Caco-2 (cell line): ENCODE results near the gene ADAMTSL2. TPM values are rescaled to one million over a fixed set of nuclear protein-coding genes. Genes with fewer than 3 reads are reported as not detected.

Experiments used
- BruUV-seq: library from RNA; stranded (reverse); fragments of 400-500 nt; replicated peaks from 2 replicates; lab custom pipeline; 2021; lab: Mats Ljungman, UMichigan
- CTCF ChIA-PET: fragments of 300-600 bp; sonication (Branson Sonifier 250); formaldehyde crosslinking; loops from one replicate; lab custom pipeline; 2022; ENCODE audit warnings: antibody characterized with exemption; lab: Charles Lee
- POLR2A ChIA-PET: fragments of 300-600 bp; sonication (Branson Sonifier 250); formaldehyde crosslinking; loops from one replicate; lab custom pipeline; 2022; ENCODE audit warnings: antibody characterized with exemption; lab: Charles Lee
- DNase-seq, 2 experiments: peaks; one replicate each; pipeline versions ENCODE4 v3.0.0 to v3.0.0-alpha.2; 2020 to 2022
- H3K27me3 ChIP-seq: replicated peaks from 2 replicates; pipeline ENCODE4 v1.6.0; 2011; ENCODE audit warnings: low read length; ENCODE audit not compliant: control insufficient read depth, insufficient read depth
- H3K36me3 ChIP-seq: 2 replicates; pipeline ENCODE4 v1.5.1; 2011; ENCODE audit warnings: low read length; ENCODE audit not compliant: control insufficient read depth, insufficient read depth
- H3K4me1 ChIP-seq: fragments of 250-450 bp; sonication (Bioruptor Pico); 2 replicates; pipeline ENCODE4 v1.5.1; 2020; ENCODE audit warnings: mild to moderate bottlenecking
- H3K4me3 ChIP-seq: 2 replicates; pipeline ENCODE4 v1.5.1; 2011; ENCODE audit warnings: low read depth, mild to moderate bottlenecking, control low read depth, low read length
- H3K9me3 ChIP-seq: fragments of 250-450 bp; sonication (Bioruptor Pico); 2 replicates; pipeline ENCODE4 v1.5.1; 2020; ENCODE audit warnings: mild to moderate bottlenecking, moderate library complexity
- H3K27ac Mint-ChIP-seq: one replicate; pipeline ENCODE4 v1.8.0; 2022; ENCODE audit warnings: mixed read lengths; ENCODE audit not compliant: unreplicated experiment
- H3K27me3 Mint-ChIP-seq: one replicate; pipeline ENCODE4 v1.8.0; 2022; ENCODE audit warnings: mixed read lengths; ENCODE audit not compliant: insufficient read depth, unreplicated experiment
- H3K36me3 Mint-ChIP-seq: one replicate; pipeline ENCODE4 v1.8.0; 2022; ENCODE audit warnings: mild to moderate bottlenecking, mixed read lengths; ENCODE audit not compliant: insufficient read depth, unreplicated experiment
- H3K4me1 Mint-ChIP-seq: one replicate; pipeline ENCODE4 v1.8.0; 2022; ENCODE audit warnings: low read depth, mixed read lengths; ENCODE audit not compliant: unreplicated experiment
- H3K4me3 Mint-ChIP-seq: one replicate; pipeline ENCODE4 v1.8.0; 2022; ENCODE audit warnings: mild to moderate bottlenecking, moderate library complexity, mixed read lengths; ENCODE audit not compliant: unreplicated experiment
- H3K9me3 Mint-ChIP-seq: one replicate; pipeline ENCODE4 v1.8.0; 2022; ENCODE audit warnings: mixed read lengths; ENCODE audit not compliant: unreplicated experiment
- CTCF ChIP-seq, 2 experiments: fragments of 200-600 bp in 1 of 2; IDR thresholded peaks; 1 replicate in 1 of 2; 2 replicates in 1 of 2; pipeline versions ENCODE4 v1.5.1 to v1.8.0; 2011 to 2022; ENCODE audit warnings: antibody characterized with exemption in 1 of 2, control low read depth in 1 of 2, inconsistent platforms in 1 of 2, low read depth in 1 of 2, low read length in 1 of 2, mild to moderate bottlenecking in 1 of 2, moderate library complexity in 1 of 2; ENCODE audit not compliant: insufficient read depth in 1 of 2, severe bottlenecking in 1 of 2, unreplicated experiment in 1 of 2
- intact Hi-C: fragments of 100-400 bp; cut with micrococcal nuclease; formaldehyde crosslinking; loops from one replicate; pipeline ENCODE4 v1.10.0; 2022; ENCODE audit not compliant: unreplicated experiment
- total RNA-seq: library from RNA; stranded (reverse); gene quantifications from 2 replicates; pipeline ENCODE4 v1.2.3, GENCODE V29; 2022

ADAMTSL2 gene
- total RNA-seq, 1 experiment from 2014 or later = 0.68 TPM

GRCh38 chr9:133551446-133551845, 16.9 kb downstream of the ADAMTSL2 start:
- POLR2A ChIA-PET = no interaction called here
- BruUV-seq = no TSS peak
- DNase-seq = no peak
- CTCF ChIA-PET = no interaction called here
- Histone ChIP-seq H3K36me3 (no peaks in the 10 kb centered on the region), H3K4me1 (peaks cover 7% of the 10 kb centered on the region; the same call in 1 of the 2 replicates), H3K9me3 (no peaks in the 10 kb centered on the region), H3K27me3 (no peaks in the 10 kb centered on the region), H3K4me3 (no peak overlapping the region)
- Mint-ChIP-seq H3K9me3 (no peaks in the 10 kb centered on the region), H3K27ac (no peak overlapping the region), H3K36me3 (no peaks in the 10 kb centered on the region), H3K4me3 (no peak overlapping the region), H3K4me1 (peaks cover 7% of the 10 kb centered on the region), H3K27me3 (peaks cover 3% of the 10 kb centered on the region)
- no peak for TF ChIP-seq CTCF (IDR thresholded peaks at IDR 0.05; ENCODE audit: insufficient read depth in 1 of 2, low read depth in 1 of 2, low read length in 1 of 2, severe bottlenecking in 1 of 2, unreplicated experiment in 1 of 2)
- intact Hi-C loops = no loop called here

DNA sequence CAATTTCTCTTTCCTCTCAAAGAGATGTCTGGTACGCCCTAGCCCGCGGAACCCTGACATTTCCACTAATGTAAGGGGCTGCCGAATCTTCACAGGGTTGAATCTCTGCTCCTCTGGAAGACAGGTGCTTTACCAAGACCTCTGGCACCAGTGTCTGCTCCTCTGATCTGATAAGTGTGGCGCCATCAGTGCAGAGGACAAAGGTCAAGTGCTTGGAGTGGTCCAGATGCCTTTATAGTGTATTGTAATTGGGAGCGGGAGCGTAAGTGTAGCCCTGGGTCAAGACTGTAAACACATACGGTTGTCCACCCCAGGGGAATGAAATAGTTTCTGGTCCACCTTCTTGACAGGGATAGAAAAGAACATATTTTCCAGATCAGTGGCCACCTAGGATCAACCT, 17.7 kb downstream of the ADAMTSL2 start:
- H3K9me3 Mint-ChIP-seq = no peaks in the 10 kb centered on the region
- intact Hi-C loops = no loop called here
- CTCF ChIA-PET = interaction anchor here (0.7 kb wide), 1 partner anchor 53 kb away, joined by 3 read pairs; no protein-coding TSS in a partner anchor

DNA sequence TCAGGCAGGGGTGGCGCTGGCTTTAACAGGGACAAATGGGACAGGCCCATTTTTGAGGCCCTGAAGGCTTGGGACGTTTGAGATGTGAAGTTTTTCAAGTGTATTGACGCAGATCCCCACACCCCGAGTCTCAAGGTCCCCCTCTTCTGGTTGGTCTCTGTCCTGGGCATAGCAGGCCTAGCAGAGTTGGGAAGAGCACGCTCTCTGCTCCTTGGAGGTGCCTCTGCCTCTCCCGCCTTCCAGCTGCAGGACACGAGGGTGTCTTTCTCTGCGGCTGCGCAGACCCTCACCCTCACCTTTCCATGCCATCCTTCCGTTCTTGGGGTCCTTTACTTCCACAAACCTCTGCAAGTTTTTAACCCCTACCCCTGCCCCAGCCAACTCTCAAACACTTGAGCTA, 18.6 kb downstream of the ADAMTSL2 start:
- H3K4me1 Mint-ChIP-seq = peaks cover 10% of the 10 kb centered on the region
- Histone ChIP-seq H3K36me3 (no peaks in the 10 kb centered on the region), H3K27me3 (no peaks in the 10 kb centered on the region), H3K9me3 (no peaks in the 10 kb centered on the region), H3K4me3 (no peak overlapping the region), H3K4me1 (peaks cover 7% of the 10 kb centered on the region; the same call in 1 of the 2 replicates)
- CTCF ChIA-PET = interaction anchor here (0.7 kb wide), 1 partner anchor 54 kb away, joined by 3 read pairs; no protein-coding TSS in a partner anchor
- BruUV-seq = no TSS peak
- no peak for TF ChIP-seq CTCF (IDR thresholded peaks at IDR 0.05; ENCODE audit: insufficient read depth in 1 of 2, low read depth in 1 of 2, low read length in 1 of 2, severe bottlenecking in 1 of 2, unreplicated experiment in 1 of 2)
- no peak for DNase-seq
- H3K36me3 Mint-ChIP-seq = no peaks in the 10 kb centered on the region
- intact Hi-C loops = no loop called here
- no peaks in the 10 kb centered on the region for H3K9me3 Mint-ChIP-seq
- peaks cover 3% of the 10 kb centered on the region for H3K27me3 Mint-ChIP-seq
- no peak overlapping the region for H3K4me3 Mint-ChIP-seq
- POLR2A ChIA-PET = no interaction called here
- H3K27ac Mint-ChIP-seq = no peak overlapping the region

More for the DNA sequence above, 17.7 kb downstream of the ADAMTSL2 start:
- POLR2A ChIA-PET = no interaction called here
- Histone ChIP-seq H3K9me3 (no peaks in the 10 kb centered on the region), H3K27me3 (no peaks in the 10 kb centered on the region), H3K4me3 (no peak overlapping the region), H3K36me3 (no peaks in the 10 kb centered on the region), H3K4me1 (peaks cover 7% of the 10 kb centered on the region; the same call in 1 of the 2 replicates)
- H3K36me3 Mint-ChIP-seq = no peaks in the 10 kb centered on the region
- H3K4me1 Mint-ChIP-seq = peaks cover 7% of the 10 kb centered on the region
- no peak overlapping the region for H3K4me3 Mint-ChIP-seq
- TF ChIP-seq CTCF (IDR thresholded peaks at IDR 0.05; ENCODE audit: insufficient read depth in 1 of 2, low read depth in 1 of 2, low read length in 1 of 2, severe bottlenecking in 1 of 2, unreplicated experiment in 1 of 2) = no peak
- BruUV-seq = no TSS peak
- peak; percentile 35 to 60 for DNase-seq
- H3K27me3 Mint-ChIP-seq = peaks cover 3% of the 10 kb centered on the region
- no peak overlapping the region for H3K27ac Mint-ChIP-seq
